ENCODE measurements around the gene CLEC4G. TPM values are rescaled to one million over a fixed set of nuclear protein-coding genes. Genes with fewer than 3 reads are reported as not detected.

The CLEC4G gene
- total RNA-seq, 2 experiments from 2014 or later: not detected

- Mint-ChIP-seq H3K36me3 (ENCODE audit: low read depth) (peaks cover 21% of the 10 kb centered on the region), H3K27ac (no peak overlapping the region), H3K4me3 (no peak overlapping the region), H3K27me3 (peaks cover 8% of the 10 kb centered on the region), H3K9me3 (peaks cover 52% of the 10 kb centered on the region), H3K4me1 (ENCODE audit: low read depth) (peaks cover 6% of the 10 kb centered on the region)
- no peak for TF ChIP-seq CTCF (IDR thresholded peaks at IDR 0.05)
- no peak for DNase-seq
- no peak for ATAC-seq
- intact Hi-C loops (cut with micrococcal nuclease): no loop called here
- ChIA-PET POLR2A (no interaction called here), CTCF (no interaction called here)
Observed at GRCh38 chr19:7759156-7759555, 27.2 kb upstream of the CLEC4G start.

GRCh38 chr19:7757358-7757757 is 25.4 kb upstream of the CLEC4G start:
- H3K27ac Mint-ChIP-seq: no peak overlapping the region
- peaks cover 57% of the 10 kb centered on the region for H3K9me3 Mint-ChIP-seq
- ChIA-PET CTCF (no interaction called here), POLR2A (interaction anchor here (0.6 to 1.3 kb wide), 2 partner anchors 33 to 44 kb away, joined by 3 read pairs; no protein-coding TSS in a partner anchor)
- peaks cover 14% of the 10 kb centered on the region for H3K4me1 Mint-ChIP-seq (ENCODE audit: low read depth)
- TF ChIP-seq CTCF (IDR thresholded peaks at IDR 0.05): no peak
- H3K36me3 Mint-ChIP-seq (ENCODE audit: low read depth): peaks cover 23% of the 10 kb centered on the region
- peaks cover 2% of the 10 kb centered on the region for H3K27me3 Mint-ChIP-seq
- ATAC-seq: no peak
- DNase-seq: no peak
- intact Hi-C loops (cut with micrococcal nuclease): no loop called here
- H3K4me3 Mint-ChIP-seq: no peak overlapping the region

GRCh38 chr19:7756258-7756657 is 24.3 kb upstream of the CLEC4G start:
- no peak overlapping the region for H3K27ac Mint-ChIP-seq
- H3K4me3 Mint-ChIP-seq: no peak overlapping the region
- peaks cover 59% of the 10 kb centered on the region for H3K9me3 Mint-ChIP-seq
- no peaks in the 10 kb centered on the region for H3K27me3 Mint-ChIP-seq
- intact Hi-C loops (cut with micrococcal nuclease): no loop called here
- peaks cover 24% of the 10 kb centered on the region for H3K36me3 Mint-ChIP-seq (ENCODE audit: low read depth)
- no peak for TF ChIP-seq CTCF (IDR thresholded peaks at IDR 0.05)
- peaks cover 17% of the 10 kb centered on the region for H3K4me1 Mint-ChIP-seq (ENCODE audit: low read depth)
- ChIA-PET POLR2A (no interaction called here), CTCF (no interaction called here)
- DNase-seq: no peak
- no peak for ATAC-seq

GRCh38 chr19:7751157-7751783 is 19.4 kb upstream of the CLEC4G start:
- Mint-ChIP-seq H3K36me3 (ENCODE audit: low read depth) (peaks cover 11% of the 10 kb centered on the region), H3K27ac (peak overlapping the region; percentile 84), H3K4me1 (ENCODE audit: low read depth) (peaks cover 29% of the 10 kb centered on the region), H3K27me3 (peaks cover 10% of the 10 kb centered on the region), H3K4me3 (no peak overlapping the region), H3K9me3 (peaks cover 41% of the 10 kb centered on the region)
- TF ChIP-seq CTCF (IDR thresholded peaks at IDR 0.05): no peak
- ATAC-seq: peak; percentile 97
- peak; percentile 77 for DNase-seq
- intact Hi-C loops (cut with micrococcal nuclease): no loop called here
- ChIA-PET POLR2A (interaction anchor here (0.6 to 1.0 kb wide), 2 partner anchors 9 to 18 kb away, joined by 3 to 4 read pairs; no protein-coding TSS in a partner anchor), CTCF (interaction anchor here (0.6 to 1.7 kb wide), 6 partner anchors 12 to 563 kb away, joined by 3 to 6 read pairs (median 4); partner anchors contain the start of gene TRAPPC5)

GRCh38 chr19:7748756-7749155 is 16.8 kb upstream of the CLEC4G start:
- Mint-ChIP-seq H3K36me3 (ENCODE audit: low read depth) (peaks cover 8% of the 10 kb centered on the region), H3K4me3 (no peak overlapping the region), H3K27ac (no peak overlapping the region), H3K9me3 (peaks cover 18% of the 10 kb centered on the region), H3K4me1 (ENCODE audit: low read depth) (peaks cover 29% of the 10 kb centered on the region), H3K27me3 (peaks cover 20% of the 10 kb centered on the region)
- no peak for ATAC-seq
- no peak for TF ChIP-seq CTCF (IDR thresholded peaks at IDR 0.05)
- intact Hi-C loops (cut with micrococcal nuclease): loop anchor here (10.0 kb wide), 1 partner anchor 46 kb away; no protein-coding TSS in a partner anchor
- ChIA-PET CTCF (interaction anchor here (1.6 kb wide), 1 partner anchor 51 kb away, joined by 5 read pairs; no protein-coding TSS in a partner anchor), POLR2A (no interaction called here)
- peak; percentile 33 for DNase-seq
